AG20443 (cell line): ENCODE measurements around the gene C1orf21.
A peak's percentile ranks its signal among the peaks of the same experiment; 100 is the strongest.

Source experiments
- DNase-seq: peaks from one replicate; pipeline ENCODE4 v3.0.0; 2012; ENCODE audit warnings: low spot score, mixed read lengths

Gene C1orf21

DNA sequence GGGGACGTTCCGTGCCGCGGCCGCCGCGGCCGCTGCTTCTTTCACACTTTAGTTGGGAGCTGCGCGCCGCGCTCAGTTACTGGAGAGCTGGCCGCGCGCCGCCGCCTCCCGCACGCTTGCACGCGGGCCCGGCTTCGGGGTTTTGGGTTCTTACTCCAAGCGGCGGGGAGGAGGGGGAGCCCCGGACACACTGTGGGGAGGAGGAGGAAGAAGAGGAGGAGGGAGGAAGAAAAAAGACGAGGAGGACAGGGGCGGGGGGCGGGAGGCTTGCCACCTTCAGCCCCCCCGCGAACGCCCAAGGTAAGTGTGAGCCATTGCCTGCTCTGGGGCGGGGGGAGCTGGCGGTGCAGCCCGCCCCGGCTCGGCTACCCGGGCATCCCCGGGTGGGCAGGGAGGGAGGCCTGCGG, 243 bp downstream of the C1orf21 start:
- DNase-seq, result peak; percentile 48

DNA sequence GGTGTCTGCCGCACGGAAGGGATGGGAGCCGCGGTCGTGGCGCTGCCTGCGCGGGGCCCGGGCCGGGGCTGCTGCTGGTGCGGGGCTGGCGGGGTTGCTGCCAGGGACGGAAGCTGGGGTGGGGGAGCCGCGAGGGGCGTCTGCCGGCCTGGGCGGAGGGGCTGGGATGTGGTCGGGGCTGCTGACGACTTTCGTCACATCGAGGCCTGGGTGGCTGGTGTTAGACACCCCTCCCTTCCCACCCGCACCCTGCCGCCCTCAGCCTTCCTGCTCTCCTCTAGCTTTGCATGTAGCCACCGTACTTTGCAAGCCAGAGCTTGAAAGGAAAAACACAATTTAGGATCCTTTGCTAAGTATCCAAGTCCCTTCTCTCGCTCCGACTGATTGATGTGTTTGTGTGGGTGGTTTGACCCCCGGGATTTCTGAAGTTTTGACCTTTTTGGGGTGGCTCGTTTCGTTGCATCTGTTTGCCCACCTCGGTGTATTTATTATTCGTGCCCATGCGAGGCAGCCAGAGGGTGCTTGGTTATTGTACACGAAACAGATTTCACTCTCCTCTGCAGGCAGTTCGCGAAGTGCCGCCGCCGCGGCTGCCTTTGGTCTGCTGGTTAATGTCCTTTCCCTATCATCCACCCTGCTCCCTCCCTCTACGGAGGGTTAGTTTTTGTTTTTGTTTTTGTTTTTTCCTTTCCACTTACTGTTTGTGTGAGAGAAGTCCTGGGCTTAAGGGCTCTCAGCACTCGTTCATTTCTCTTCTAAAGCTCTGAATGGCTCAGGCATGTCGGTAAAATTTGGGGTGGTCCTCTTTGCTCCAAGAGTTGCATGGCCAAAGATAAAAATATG, 868 bp downstream of the C1orf21 start:
- peak; percentile 34 for DNase-seq

DNA sequence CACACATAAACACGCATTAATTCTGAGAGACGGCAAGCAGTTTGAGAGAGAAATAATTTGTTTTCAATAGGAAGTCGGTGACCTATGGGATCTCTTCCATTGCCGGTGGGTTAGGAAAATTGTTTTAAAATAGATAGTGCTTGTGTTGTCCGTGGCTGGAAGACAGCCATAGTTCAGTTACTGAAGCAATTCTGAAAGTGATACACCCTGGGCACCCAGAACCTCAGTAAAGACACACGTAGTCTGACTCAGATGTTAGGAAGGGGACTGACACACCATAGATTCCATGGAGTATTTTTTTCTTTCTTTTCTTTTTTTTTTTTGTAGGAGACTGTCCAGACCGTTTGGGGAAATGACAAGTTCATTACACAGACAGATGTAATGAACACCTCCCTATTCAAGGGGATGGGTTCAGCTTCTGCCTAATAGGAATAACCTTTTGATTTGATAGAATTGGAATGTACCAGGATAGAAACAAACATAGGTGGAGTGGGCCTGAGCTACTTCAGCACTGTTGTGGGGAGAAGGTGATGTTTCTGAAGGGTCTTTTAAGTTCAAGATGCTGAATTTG, 1.6 kb downstream of the C1orf21 start:
- peak; percentile 75 for DNase-seq

DNA sequence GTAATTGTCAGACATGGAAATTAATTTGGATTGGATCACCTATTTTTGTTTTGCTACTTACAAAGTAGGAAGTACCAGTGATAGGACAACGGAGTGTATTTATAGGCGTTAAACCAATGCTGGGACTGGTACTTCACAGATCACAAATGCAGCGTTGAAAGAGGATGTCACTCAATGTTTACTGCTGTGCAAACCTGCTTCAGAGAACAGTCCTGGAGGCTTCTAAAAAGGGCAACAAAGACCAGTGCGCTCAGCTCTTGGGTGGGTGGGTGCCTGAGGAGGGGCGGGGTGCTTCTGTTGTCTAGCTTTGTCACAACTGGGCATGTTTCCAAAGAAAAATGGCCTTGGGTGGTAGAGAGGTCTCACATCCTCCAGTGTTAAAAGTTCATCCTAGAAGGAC, 2.1 kb downstream of the C1orf21 start:
- no peak for DNase-seq

DNA sequence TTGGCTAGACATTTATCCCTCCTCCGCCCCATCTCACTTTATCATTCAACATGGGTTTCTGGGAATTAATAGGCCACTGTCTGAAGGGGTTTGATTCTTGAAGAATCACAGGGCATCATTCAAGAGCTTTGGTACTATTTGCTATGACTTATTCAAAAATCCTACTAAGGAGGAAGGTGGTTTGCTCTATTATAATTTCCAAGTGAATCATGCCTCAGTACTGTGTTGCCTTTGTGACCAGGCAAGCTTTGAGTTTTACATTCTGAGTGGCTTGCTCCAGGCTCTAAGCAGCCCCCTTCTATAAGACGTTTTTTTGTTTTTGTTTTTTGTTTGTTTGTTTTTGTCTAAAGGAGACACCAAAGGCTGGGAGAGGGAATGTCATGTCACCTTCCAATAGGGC, 2.6 kb downstream of the C1orf21 start:
- no peak for DNase-seq

DNA sequence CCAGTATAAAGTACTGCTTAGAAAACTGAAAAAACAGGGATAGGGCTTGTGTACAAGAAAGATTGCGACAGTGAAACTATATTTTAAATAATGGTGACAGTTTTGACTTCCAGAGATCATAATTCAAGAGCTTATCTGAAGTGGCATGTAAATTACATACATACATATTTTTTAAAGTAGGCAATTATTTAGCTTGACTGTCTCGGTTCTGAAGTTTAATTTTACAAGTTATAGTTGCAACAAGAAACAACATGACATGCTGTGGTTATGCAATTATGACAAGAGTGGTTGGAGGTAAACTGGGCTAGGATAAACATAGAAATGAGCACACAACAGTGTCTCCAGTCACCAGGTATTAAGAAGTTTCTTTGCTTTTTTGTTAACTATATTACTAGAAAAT, 4.1 kb downstream of the C1orf21 start:
- no peak for DNase-seq

DNA sequence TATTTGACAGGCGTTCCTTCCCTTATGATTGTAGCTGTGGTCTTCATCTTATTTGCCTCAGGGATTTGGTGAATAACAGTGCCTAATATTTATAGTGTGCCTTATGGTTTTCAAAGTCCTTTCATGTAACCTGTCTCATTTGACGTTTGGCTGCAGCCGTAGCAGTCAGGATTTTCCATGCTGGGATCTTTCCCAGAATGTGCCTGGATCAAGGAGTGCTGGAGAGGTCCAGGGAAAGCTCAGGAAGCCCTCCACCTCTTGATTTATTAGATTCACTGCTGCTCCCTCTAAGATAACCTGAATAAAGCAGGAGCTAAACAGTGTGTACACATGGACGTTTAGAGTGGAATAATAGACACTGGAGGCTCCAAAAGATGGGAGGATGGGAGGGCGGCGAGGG, 5.2 kb downstream of the C1orf21 start:
- no peak for DNase-seq

DNA sequence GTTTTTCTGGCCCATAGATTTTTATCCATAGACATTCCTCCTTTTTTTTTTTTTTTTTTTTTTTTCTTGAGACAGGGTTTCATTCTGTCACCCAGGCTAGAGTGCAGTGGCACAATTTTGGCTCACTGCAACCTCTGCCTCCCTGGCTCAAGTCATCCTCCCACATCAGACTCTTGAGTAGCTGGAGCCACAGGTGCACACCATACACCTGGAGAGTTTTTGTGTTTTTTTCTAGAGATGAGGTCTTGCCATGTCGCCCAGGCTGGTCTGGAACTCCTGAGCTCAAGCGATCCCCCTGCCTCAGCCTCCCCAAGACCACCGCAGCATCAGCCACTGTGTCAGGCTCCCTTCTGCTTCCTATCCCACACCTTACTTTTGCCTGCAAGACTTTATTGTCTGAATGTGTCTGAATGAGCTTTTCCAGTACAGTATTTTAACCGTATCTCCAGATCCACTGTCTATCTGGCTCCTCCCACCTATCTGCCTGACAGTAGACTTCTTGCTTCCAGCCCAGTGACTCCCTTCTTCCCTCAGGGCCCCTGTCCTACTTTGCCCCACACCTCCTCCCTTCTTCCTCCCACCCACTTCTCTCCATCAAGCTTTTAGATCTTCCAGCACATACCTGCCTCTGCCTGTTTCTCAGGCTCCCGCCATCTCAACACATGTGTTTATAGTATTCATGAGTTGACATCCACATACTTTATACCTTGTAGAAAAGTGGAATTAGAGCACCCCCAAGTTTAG, 6.1 kb downstream of the C1orf21 start:
- no peak for DNase-seq

DNA sequence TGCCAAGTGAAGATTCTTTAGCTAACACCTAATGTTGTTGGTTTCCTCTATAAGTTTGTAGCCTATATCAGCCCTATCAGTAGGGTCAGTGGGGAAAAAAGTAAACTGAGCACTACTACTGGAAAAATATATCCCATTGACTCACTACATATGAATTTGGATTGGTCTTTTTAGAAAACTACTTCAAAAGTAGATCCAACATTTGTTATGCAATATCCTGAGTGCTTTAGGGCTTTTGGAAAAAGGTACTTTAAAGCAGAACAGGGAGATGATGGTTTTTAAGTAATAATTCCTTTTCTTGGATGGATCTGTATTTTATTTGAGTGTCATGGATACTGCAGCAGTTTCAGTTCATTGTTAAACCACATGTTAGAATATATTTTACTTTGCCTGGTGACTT, 7.1 kb downstream of the C1orf21 start:
- no peak for DNase-seq

DNA sequence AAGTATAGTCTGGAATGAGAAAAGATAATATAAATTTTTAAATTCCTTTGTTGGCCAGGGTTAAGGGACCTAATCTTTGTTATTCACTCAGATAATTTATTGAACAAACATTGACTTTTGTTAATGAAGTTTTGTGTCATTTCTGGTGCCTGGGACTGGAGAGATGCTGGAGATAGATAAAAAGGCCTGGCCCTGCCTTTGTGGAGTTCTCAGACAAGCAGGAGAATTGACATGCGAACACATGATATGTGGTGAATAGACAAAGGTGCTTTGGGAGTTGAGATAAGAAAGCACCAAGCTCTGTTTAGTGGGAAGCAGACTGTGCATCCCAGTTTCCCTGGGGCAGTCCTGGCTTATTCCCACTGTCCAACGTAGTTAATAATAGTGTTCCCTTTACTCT, 8.5 kb downstream of the C1orf21 start:
- no peak for DNase-seq

DNA sequence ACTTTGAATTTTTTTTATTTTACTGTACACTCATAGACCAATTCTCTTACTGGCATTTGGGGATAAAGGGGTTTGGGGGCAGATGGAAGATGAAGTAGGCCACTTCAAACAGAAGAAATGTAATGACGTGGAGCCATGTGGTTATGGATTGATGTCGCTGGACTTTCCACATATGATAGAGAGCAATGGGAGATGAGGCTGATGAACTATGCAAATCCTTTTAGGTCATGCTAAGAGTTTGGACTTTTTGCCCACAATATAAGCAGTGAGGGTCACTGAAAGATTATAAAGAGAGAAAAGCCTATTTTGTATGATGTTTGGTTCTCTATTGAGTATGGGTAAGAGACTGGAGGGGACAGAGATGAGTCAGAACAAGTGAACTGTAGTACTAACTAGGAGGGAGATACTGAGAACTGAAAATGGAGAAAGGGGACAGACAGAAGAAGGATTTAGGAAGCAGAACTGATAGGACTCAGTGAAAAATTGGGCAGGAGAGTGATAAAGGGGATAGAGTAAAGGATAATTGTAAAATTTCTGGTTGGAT, 9.2 kb downstream of the C1orf21 start:
- DNase-seq, result no peak

DNA sequence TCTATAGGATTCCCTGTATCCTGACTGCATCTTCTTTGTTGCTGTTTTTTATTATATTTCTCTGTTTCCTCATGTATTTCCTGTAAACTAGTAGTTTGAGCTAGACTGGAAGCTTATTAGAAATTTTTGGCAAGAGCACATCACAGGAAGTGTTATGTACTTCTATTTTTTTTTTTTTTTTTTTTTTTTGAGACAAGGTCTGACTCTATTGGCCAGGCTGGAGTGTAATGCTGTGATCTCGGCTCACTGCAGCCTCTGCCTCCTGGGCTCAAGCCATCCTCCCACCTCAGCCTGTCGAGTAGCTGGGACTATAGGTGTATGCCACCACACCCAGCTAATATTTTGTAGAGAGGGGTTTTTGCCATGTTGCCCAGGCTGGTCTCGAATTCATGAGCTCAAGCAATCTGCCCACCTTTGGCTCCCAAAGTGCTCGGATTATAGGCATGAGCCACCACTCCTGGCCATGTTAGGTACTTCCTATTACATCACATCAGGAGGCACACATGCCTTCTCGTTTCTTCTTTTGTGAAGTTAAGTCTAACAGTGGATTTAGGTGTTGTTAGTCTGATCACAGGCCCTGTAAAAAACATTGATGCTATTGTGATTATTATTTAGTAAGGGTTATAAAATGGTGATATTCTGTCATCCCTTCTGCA, 12.5 kb downstream of the C1orf21 start:
- DNase-seq, result no peak

DNA sequence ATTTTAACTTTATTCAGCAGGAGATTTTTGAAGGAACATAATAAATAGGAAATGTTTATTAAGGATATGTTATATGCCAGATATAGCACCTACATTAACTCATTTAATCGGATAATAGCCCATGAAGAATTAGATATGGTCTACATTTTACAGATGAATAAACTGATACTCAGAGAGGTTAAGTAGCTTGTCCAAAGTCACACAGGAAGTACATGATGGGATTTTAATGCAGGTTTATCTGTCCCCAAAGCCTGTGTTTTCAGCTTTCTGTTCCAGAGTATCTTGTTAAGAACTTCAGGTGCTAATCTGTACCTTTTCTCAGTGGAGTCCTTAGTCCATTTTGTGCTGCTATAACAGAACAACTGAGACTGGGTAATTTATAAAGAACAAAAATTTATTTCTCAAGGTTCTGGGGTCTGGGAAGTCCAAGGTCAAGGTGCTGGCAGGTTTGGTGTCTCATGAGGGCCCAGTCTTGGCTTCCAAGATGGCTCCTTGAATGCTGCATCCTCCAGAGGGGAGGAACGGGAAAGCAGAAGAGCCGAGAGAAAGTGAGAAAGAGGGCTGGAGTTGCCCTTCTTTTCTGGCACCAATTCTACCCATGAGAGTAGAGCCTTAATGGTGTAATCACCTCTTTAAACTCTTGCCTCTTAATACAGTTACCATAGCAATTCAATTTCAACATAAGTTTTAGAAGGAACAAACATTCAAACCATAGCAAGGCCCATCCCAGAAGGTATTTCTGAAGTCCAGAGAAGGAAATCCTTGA, 17.3 kb downstream of the C1orf21 start:
- DNase-seq, result no peak

DNA sequence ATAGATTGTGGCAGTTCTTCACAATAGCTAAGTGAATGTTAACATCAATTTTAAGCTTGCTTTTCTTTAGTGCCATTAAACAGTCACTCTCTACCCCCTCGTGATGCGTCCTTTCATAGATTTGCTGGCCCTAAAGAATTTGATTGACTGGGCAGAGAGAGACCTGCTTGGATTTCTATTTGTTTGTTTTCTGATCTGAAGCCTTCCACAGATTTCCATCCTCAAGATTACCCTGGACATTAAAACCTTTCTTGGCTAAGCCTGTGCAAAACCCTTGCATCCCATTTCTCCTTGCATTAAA, 17.8 kb downstream of the C1orf21 start:
- DNase-seq, result no peak

DNA sequence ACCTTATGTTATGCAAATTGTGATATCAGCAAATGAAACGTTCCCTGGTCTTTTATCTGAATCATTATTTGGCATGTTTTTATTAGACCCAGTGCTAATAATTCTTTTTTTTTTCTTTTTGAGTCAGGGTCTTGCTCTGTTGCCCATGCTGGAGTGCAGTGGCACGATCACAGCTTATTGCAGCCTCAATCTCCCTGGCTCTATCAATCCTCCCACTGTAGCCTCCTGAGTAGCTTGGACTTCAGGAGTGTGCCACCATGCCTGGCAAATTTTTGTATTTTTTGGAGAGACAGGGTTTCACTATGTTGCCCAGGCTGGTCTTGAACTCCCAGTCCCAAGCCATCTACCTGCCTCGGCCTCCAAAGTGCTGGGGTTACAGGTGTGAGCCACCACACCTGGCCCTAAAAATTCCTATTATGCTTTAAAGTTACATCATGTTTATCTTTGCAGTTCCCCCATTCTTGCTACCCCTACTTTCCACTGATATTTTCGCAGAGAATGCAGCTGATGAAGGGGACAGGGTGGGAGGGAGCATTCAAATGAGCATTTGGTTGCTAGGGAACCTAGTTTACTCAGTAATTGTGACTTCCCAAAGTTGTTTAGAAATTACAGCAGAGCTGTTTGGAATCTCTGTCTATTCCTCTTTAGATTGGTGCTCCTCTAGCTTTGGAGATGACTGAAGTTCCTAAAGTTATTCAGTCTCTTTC, 18.4 kb downstream of the C1orf21 start:
- DNase-seq, result no peak

DNA sequence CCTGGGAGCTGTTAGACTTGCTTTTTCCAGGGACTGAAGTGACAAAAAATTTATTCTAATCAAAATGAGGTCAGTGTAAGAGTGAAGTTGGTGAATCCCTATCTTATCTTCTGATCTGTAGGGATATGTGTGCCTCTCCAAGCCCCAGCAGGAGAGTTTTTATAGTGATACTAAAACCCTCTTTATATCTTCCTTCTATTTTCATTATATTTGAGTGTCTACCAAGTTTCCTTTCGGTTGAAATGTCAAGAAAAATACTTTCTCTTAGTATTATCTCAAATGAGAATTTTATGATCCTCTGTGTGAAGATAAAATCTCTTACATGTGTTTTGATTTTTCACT, 18.9 kb downstream of the C1orf21 start:
- DNase-seq, result no peak

DNA sequence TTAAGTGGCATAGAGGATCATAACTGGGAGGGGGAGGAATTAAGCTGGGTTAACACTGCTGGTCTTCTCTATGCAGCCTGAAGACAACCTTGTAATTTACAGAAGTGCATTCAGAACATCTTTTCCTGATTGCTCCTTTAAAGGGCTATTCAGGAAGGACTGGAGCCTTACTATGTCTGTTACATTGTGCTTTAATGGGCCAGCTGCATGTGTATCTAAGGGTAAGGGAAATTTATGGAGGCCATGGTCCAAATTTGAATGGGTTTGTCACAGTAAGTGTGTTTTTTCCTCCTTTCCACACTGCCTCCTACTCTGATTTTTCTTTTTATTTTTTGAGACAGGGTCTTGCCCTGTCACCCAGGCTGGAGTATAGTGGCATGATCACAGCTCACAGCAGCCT, 19.6 kb downstream of the C1orf21 start:
- no peak for DNase-seq

DNA sequence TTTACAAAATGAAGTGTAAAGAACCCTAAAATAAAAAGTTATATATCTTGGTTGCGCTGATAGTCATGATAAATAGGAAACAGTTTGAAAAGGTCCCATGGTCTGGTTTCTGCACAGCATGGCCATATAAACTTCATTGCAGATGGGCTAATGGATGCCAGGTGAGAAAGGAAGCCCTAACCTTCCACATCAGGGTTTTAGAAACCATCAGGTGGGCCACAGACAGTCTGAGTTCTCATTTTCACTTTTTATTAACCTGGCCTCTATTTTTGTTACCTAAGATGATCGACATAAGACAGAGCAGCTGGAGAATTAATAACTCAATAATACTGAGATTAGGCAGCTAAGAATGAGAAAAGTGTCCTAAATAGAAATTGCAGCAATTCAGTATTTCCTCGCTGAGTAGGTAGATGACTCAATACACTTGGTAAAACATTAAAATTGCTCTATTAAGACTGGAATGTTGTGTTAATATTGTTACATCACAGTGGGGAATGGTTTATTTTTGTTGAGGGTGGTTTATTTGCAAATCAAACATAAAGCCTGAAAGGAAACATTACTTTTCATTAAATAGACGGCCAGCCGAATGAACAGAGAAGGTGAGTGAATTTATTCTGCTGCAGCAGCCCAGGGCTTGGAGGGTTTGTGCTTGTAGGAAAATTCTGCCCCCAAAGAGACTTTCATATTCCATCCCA, 21.1 kb downstream of the C1orf21 start:
- DNase-seq, result peak; percentile 29

DNA sequence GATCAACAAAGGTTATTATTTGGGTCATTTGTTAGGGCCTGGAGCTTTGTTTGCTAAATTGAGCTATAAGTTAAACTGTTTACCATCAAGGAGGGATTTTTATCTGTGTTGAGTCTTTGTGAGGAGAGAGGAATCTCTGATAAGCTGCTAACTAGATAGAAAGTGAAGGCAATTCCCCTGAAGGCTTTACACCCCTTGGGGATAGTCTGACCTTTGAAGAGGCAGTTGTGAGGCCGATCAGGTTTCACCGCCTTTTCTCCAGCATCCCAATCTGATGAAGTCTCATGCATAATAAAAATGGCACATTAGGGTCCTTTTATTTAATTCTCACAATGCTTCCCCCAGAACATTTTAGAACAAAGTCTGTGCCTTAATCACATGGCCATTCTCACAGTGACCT, 21.8 kb downstream of the C1orf21 start:
- DNase-seq, result no peak

DNA sequence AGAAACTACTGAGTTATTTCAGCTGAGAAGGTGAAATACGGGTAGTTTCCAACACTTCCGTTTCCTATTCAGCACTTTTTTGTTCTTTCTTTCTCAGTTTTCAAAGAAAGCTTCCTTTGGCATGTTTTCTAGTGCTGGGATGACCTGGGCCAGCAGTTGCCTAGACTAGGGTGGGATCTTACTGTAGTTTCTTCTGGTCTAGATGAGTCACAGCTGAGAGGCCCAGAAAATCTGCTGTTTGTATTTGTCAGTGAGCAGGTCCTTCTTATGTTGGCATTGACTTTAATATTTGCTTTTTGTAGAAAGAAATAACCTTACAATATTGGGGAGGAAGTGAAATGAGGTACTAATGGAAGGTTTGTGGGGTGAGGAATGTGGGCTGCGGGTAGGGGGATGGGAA, 22.2 kb downstream of the C1orf21 start:
- DNase-seq, result peak; percentile 29

DNA sequence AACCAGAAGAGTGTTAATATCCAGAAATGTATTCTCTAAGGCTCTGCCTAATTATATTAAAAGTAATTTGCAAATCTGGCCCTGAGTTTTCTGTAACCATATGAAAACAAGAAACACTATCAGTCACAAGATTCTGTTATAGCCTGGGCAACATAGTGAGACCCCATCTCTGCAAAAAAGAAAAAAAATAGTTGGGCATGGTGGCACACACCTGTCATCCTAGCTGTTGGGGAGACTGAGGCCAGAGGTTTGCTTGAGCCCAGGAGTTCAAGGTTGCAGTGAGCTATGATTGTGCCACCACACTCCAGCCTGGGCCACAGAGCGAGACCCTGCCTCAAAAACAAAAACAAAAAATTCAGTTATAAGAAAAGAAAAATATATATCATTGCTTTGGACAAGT, 25.6 kb downstream of the C1orf21 start:
- no peak for DNase-seq
